Endothelial cell of umbilical vein (primary cell): ENCODE data around the gene FOXP1. TPM values are rescaled to one million over a fixed set of nuclear protein-coding genes. Genes with fewer than 3 reads are reported as not detected.

Source experiments
- BruUV-seq: library from RNA; stranded (reverse); fragments of 400-500 nt; replicated peaks from 2 replicates; lab custom pipeline; 2021; lab: Mats Ljungman, UMichigan
- CTCF ChIA-PET: fragments of 300-600, 350-600 bp; sonication (Branson Sonifier 250); formaldehyde crosslinking; loops from one replicate; lab custom pipeline; 2021; ENCODE audit warnings: antibody characterized with exemption, inconsistent platforms; lab: Charles Lee
- POLR2A ChIA-PET: fragments of 300-600, 350-600 bp; sonication (Branson Sonifier 250); formaldehyde crosslinking; loops from one replicate; lab custom pipeline; 2021; ENCODE audit warnings: antibody characterized with exemption, inconsistent platforms; lab: Charles Lee
- DNase-seq: peaks from one replicate; pipeline ENCODE4 v3.0.0-alpha.2; 2011; ENCODE audit warnings: low read depth, low spot score
- FAIRE-seq: peaks from 2 replicates; lab custom pipeline; 2011; peaks lifted over from hg19 to GRCh38; lab: Jason Lieb, UNC
- H2AFZ ChIP-seq: 2 replicates; pipeline ENCODE4 v1.6.0; 2012; ENCODE audit warnings: low read depth, low read length, control low read depth, inconsistent platforms
- H3K27ac ChIP-seq: 2 replicates; pipeline ENCODE4 v1.5.1; 2011; ENCODE audit warnings: low read depth, mild to moderate bottlenecking, control low read depth, low read length, moderate library complexity; ENCODE audit not compliant: insufficient read depth
- H3K27me3 ChIP-seq, 2 experiments: 2 replicates each; pipeline versions ENCODE4 v1.6.0 to v1.6.1; 2011; ENCODE audit warnings: low read length in 2 of 2, mixed read lengths in 1 of 2; ENCODE audit not compliant: control insufficient read depth in 2 of 2, insufficient read depth in 2 of 2
- H3K36me3 ChIP-seq, 2 experiments: 2 replicates in 1 of 2; 3 replicates in 1 of 2; pipeline ENCODE4 v1.5.1; 2011; ENCODE audit warnings: low read length in 2 of 2, mild to moderate bottlenecking in 1 of 2, moderate library complexity in 1 of 2; ENCODE audit not compliant: control insufficient read depth in 2 of 2, insufficient read depth in 2 of 2; ENCODE audit errors: extremely low read depth in 1 of 2
- H3K4me1 ChIP-seq: 3 replicates; pipeline ENCODE4 v1.5.1; 2011; ENCODE audit warnings: mild to moderate bottlenecking, low read length; ENCODE audit not compliant: control insufficient read depth, insufficient read depth; ENCODE audit errors: extremely low read depth
- H3K4me2 ChIP-seq: 2 replicates; pipeline ENCODE4 v1.6.1; 2011; ENCODE audit warnings: low read length, control low read depth, mixed read lengths; ENCODE audit not compliant: insufficient read depth
- H3K4me3 ChIP-seq, 3 experiments: fragments of 200-600 bp in 1 of 3; sonication (generic), shearing (Covaris generic) in 1 of 3; replicated peaks in 1 of 3; 2 replicates each; pipeline ENCODE4 v1.5.1; 2011 to 2016; ENCODE audit warnings: control low read depth in 3 of 3, low read length in 3 of 3, mild to moderate bottlenecking in 2 of 3, inconsistent platforms in 1 of 3, low read depth in 1 of 3, moderate library complexity in 1 of 3; ENCODE audit not compliant: insufficient read depth in 1 of 3
- H3K79me2 ChIP-seq: 2 replicates; pipeline ENCODE4 v1.6.0; 2012; ENCODE audit warnings: low read length, inconsistent platforms; ENCODE audit not compliant: control insufficient read depth, insufficient read depth
- H3K9ac ChIP-seq: replicated peaks from 2 replicates; pipeline ENCODE3; 2011; ENCODE audit warnings: low read length, control low read depth; ENCODE audit not compliant: insufficient read depth; ENCODE audit errors: extremely low read depth
- H3K9me1 ChIP-seq: replicated peaks from 3 replicates; pipeline ENCODE4 v1.6.0; 2011; ENCODE audit warnings: mild to moderate bottlenecking, low read length; ENCODE audit not compliant: control insufficient read depth, insufficient read depth; ENCODE audit errors: extremely low read depth
- H3K9me3 ChIP-seq: replicated peaks from 2 replicates; pipeline ENCODE4 v1.5.1; 2012; ENCODE audit warnings: low read length, inconsistent platforms; ENCODE audit not compliant: control insufficient read depth, insufficient read depth
- H4K20me1 ChIP-seq: replicated peaks from 2 replicates; pipeline ENCODE3; 2011; ENCODE audit warnings: mild to moderate bottlenecking, low read length; ENCODE audit not compliant: control insufficient read depth, insufficient read depth; ENCODE audit errors: extremely low read depth
- CTCF ChIP-seq, 2 donors: IDR thresholded peaks; 1 replicate in 1 of 2; 2 replicates in 1 of 2; pipeline ENCODE4 v1.5.1; 2011; ENCODE audit warnings: low read length in 2 of 2, mild to moderate bottlenecking in 2 of 2, moderate library complexity in 2 of 2, control low read depth in 1 of 2, inconsistent platforms in 1 of 2, low read depth in 1 of 2; ENCODE audit not compliant: insufficient read depth in 1 of 2; ENCODE audit errors: extremely low read depth in 1 of 2
- EZH2 ChIP-seq: IDR thresholded peaks from 2 replicates; pipeline ENCODE4 v1.6.1; 2012; ENCODE audit warnings: borderline replicate concordance, low read depth, mild to moderate bottlenecking, moderate library complexity, low read length, inconsistent platforms; ENCODE audit not compliant: severe bottlenecking
- FOS ChIP-seq: IDR thresholded peaks from 2 replicates; pipeline ENCODE4 v1.6.1; 2011; ENCODE audit warnings: mild to moderate bottlenecking, low read length, moderate library complexity, borderline replicate concordance; ENCODE audit not compliant: insufficient read depth
- GATA2 ChIP-seq: IDR thresholded peaks from 2 replicates; pipeline ENCODE4 v1.7.0; 2011; ENCODE audit warnings: low read depth, mild to moderate bottlenecking, moderate library complexity, mixed read lengths, low read length; ENCODE audit not compliant: insufficient read length, insufficient read depth
- JUN ChIP-seq: IDR thresholded peaks from 2 replicates; pipeline ENCODE4 v1.6.1; 2011; ENCODE audit warnings: borderline replicate concordance, low read depth; ENCODE audit not compliant: insufficient read length, insufficient read depth
- MAX ChIP-seq: IDR thresholded peaks from 2 replicates; pipeline ENCODE4 v1.6.1; 2011; ENCODE audit not compliant: insufficient read depth, insufficient read length
- MYC ChIP-seq: IDR thresholded peaks from one replicate; pipeline ENCODE4 v1.6.1; 2011; ENCODE audit warnings: mild to moderate bottlenecking, low read depth, low read length
- POLR2A ChIP-seq: IDR thresholded peaks from 2 replicates; pipeline ENCODE4 v1.6.1; 2012; ENCODE audit warnings: low read depth, mild to moderate bottlenecking, control low read depth, low read length
- POLR2AphosphoS5 ChIP-seq: IDR thresholded peaks from 2 replicates; pipeline ENCODE4 v1.6.1; 2012; ENCODE audit warnings: low read depth, mild to moderate bottlenecking, control low read depth, low read length, moderate library complexity; ENCODE audit not compliant: insufficient read depth
- dilution Hi-C: fragments of 300-500 bp; cut with MboI; formaldehyde crosslinking; loops from one replicate; pipeline ENCODE4 v1.15.0; 2019; ENCODE audit warnings: low sequenced_read_pairs; ENCODE audit not compliant: extremely low pct_ligation_motif_present
- intact Hi-C: fragments of 100-400 bp; cut with micrococcal nuclease; formaldehyde crosslinking; loops from one replicate; pipeline ENCODE4 v1.10.0; 2022
- polyA plus RNA-seq, 4 experiments: library from polyadenylated mRNA; depleted of rRNA in 3 of 4; stranded (reverse) in 3 of 4; unstranded in 1 of 4; fragments of >200 nt; gene quantifications; 2 replicates each; pipeline versions ENCODE4 v1.2.1 to v1.2.3, GENCODE V29; 2011 to 2012; ENCODE audit warnings: missing spikeins in 1 of 4
- total RNA-seq: library from RNA; stranded (reverse); gene quantifications from 2 replicates; pipeline ENCODE4 v1.2.3, GENCODE V29; 2021

The FOXP1 gene
- total and polyA plus RNA-seq, 2 donors (not counting 3 experiments of a cell fraction or from before 2014, with no cell fraction given) = 41.0 to 107 TPM

- no peaks in the 10 kb centered on the region for H3K79me2 ChIP-seq
- H3K36me3 ChIP-seq = no peaks in the 10 kb centered on the region
- H3K9me3 ChIP-seq = no peaks in the 10 kb centered on the region
- no peak overlapping the region for H3K4me2 ChIP-seq
- H3K9ac ChIP-seq = no peak overlapping the region
- CTCF ChIA-PET = interaction anchor here (0.6 to 1.8 kb wide), 2 partner anchors 65 to 188 kb away, joined by 4 to 10 read pairs; no protein-coding TSS in a partner anchor
- no peak for DNase-seq
- H3K4me3 ChIP-seq = no peak overlapping the region
- H3K9me1 ChIP-seq = no peaks in the 10 kb centered on the region
- no TSS peak for BruUV-seq
- no peak for TF ChIP-seq JUN
- TF ChIP-seq POLR2AphosphoS5 = no peak
- no peak for TF ChIP-seq POLR2A
- no peak for TF ChIP-seq MAX
- TF ChIP-seq CTCF (IDR thresholded peaks at IDR 0.05; ENCODE audit: extremely low read depth in 1 of 2, insufficient read depth in 1 of 2, low read depth in 1 of 2, low read length in 2 of 2) = no peak
- TF ChIP-seq EZH2 = no peak
- H3K4me1 ChIP-seq = no peaks in the 10 kb centered on the region
- no peaks in the 10 kb centered on the region for H4K20me1 ChIP-seq
- no peaks in the 10 kb centered on the region for H3K27me3 ChIP-seq
- intact Hi-C loops (no loop called here), dilution Hi-C loops (no loop called here)
- FAIRE-seq = no peak
- no peak overlapping the region for H2AFZ ChIP-seq
- no peak overlapping the region for H3K27ac ChIP-seq
- POLR2A ChIA-PET = no interaction called here
These were observed 250.7 kb downstream of the FOXP1 start for GRCh38 chr3:71332813-71333212.

GRCh38 chr3:71330909-71331308, 252.6 kb downstream of the FOXP1 start:
- intact Hi-C loops (no loop called here), dilution Hi-C loops (no loop called here)
- no peaks in the 10 kb centered on the region for H3K27me3 ChIP-seq
- no peak for TF ChIP-seq MAX
- no peak for TF ChIP-seq CTCF (IDR thresholded peaks at IDR 0.05; ENCODE audit: extremely low read depth in 1 of 2, insufficient read depth in 1 of 2, low read depth in 1 of 2, low read length in 2 of 2)
- no peak for TF ChIP-seq POLR2A
- TF ChIP-seq MYC = no peak
- no peak for TF ChIP-seq JUN
- TF ChIP-seq EZH2 = no peak
- no peak for TF ChIP-seq GATA2
- TF ChIP-seq POLR2AphosphoS5 = no peak
- no peak for TF ChIP-seq FOS
- H4K20me1 ChIP-seq = no peaks in the 10 kb centered on the region
- CTCF ChIA-PET = no interaction called here
- DNase-seq (no peak), FAIRE-seq (no peak)
- no peak overlapping the region for H2AFZ ChIP-seq
- no peaks in the 10 kb centered on the region for H3K9me1 ChIP-seq
- H3K27ac ChIP-seq = no peak overlapping the region
- H3K9me3 ChIP-seq = no peaks in the 10 kb centered on the region
- H3K79me2 ChIP-seq = no peaks in the 10 kb centered on the region
- no peak overlapping the region for H3K4me2 ChIP-seq
- POLR2A ChIA-PET = no interaction called here
- no TSS peak for BruUV-seq
- H3K4me3 ChIP-seq = no peak overlapping the region
- no peaks in the 10 kb centered on the region for H3K4me1 ChIP-seq
- H3K9ac ChIP-seq = no peak overlapping the region
- H3K36me3 ChIP-seq = no peaks in the 10 kb centered on the region
